DOHH2 (cell line): Measurements from ENCODE around the gene GZMM.

ENCODE experiments used
- EZH2phosphoT487 ChIP-seq: fragments of 200-600 bp; sonication (generic); IDR thresholded peaks from 2 replicates; pipeline ENCODE4 v1.6.1; 2017; ENCODE audit warnings: borderline replicate concordance, mild to moderate bottlenecking, antibody characterized with exemption, low read length, moderate library complexity, mixed read lengths
- TF ChIP-seq, protein P1 (sequence below): fragments of 200-600 bp; sonication (generic); IDR thresholded peaks from one replicate; pipeline ENCODE4 v1.5.1; 2014; ENCODE audit warnings: antibody characterized with exemption, mild to moderate bottlenecking, low read depth, low read length; ENCODE audit not compliant: poor library complexity, severe bottlenecking

DNA sequence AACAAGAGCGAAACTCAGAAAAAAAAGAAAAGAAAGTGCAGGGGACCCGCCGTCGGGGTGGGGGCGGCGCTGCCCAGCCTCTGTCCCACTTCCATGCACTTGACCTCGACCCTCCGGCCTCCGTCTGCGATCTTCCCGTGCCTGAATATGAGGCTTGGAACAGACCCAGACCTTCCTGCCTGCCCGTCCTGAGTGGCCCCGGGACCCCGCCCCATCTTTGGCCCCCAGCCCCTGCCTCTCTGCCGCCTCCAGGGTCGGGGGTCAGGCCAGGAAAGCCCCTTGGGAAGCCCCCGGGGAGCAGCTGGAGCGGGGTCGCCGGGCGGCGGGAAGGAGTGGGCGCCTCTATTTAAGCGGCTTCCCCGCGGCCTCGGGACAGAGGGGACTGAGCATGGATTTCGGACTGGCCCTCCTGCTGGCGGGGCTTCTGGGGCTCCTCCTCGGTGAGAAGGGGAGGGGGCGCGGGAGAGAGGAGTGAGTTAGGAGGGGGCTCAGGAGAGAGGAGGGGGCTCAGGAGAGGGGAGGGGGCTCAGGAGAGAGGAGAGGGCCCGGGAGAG, 47.7 kb upstream of the GZMM start, which contains the start of gene MADCAM1:
- TF ChIP-seq, protein P1, sequence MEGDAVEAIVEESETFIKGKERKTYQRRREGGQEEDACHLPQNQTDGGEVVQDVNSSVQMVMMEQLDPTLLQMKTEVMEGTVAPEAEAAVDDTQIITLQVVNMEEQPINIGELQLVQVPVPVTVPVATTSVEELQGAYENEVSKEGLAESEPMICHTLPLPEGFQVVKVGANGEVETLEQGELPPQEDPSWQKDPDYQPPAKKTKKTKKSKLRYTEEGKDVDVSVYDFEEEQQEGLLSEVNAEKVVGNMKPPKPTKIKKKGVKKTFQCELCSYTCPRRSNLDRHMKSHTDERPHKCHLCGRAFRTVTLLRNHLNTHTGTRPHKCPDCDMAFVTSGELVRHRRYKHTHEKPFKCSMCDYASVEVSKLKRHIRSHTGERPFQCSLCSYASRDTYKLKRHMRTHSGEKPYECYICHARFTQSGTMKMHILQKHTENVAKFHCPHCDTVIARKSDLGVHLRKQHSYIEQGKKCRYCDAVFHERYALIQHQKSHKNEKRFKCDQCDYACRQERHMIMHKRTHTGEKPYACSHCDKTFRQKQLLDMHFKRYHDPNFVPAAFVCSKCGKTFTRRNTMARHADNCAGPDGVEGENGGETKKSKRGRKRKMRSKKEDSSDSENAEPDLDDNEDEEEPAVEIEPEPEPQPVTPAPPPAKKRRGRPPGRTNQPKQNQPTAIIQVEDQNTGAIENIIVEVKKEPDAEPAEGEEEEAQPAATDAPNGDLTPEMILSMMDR = no peak
- TF ChIP-seq EZH2phosphoT487 = no peak
